Endothelial cell of umbilical vein (primary cell): ENCODE measurements around the gene S100A10.

Experiments
- EZH2 ChIP-seq: IDR thresholded peaks from 2 replicates; pipeline ENCODE4 v1.6.1; 2012; ENCODE audit warnings: borderline replicate concordance, low read depth, mild to moderate bottlenecking, moderate library complexity, low read length, inconsistent platforms; ENCODE audit not compliant: severe bottlenecking
- MYC ChIP-seq: IDR thresholded peaks from one replicate; pipeline ENCODE4 v1.6.1; 2011; ENCODE audit warnings: mild to moderate bottlenecking, low read depth, low read length
- POLR2A ChIP-seq: IDR thresholded peaks from 2 replicates; pipeline ENCODE4 v1.6.1; 2012; ENCODE audit warnings: low read depth, mild to moderate bottlenecking, control low read depth, low read length
- POLR2AphosphoS5 ChIP-seq: IDR thresholded peaks from 2 replicates; pipeline ENCODE4 v1.6.1; 2012; ENCODE audit warnings: low read depth, mild to moderate bottlenecking, control low read depth, low read length, moderate library complexity; ENCODE audit not compliant: insufficient read depth
- TF ChIP-seq, protein P1 (sequence below), 2 donors: IDR thresholded peaks; 1 replicate in 1 of 2; 2 replicates in 1 of 2; pipeline ENCODE4 v1.5.1; 2011; ENCODE audit warnings: low read length in 2 of 2, mild to moderate bottlenecking in 2 of 2, moderate library complexity in 2 of 2, control low read depth in 1 of 2, inconsistent platforms in 1 of 2, low read depth in 1 of 2; ENCODE audit not compliant: insufficient read depth in 1 of 2; ENCODE audit errors: extremely low read depth in 1 of 2

DNA sequence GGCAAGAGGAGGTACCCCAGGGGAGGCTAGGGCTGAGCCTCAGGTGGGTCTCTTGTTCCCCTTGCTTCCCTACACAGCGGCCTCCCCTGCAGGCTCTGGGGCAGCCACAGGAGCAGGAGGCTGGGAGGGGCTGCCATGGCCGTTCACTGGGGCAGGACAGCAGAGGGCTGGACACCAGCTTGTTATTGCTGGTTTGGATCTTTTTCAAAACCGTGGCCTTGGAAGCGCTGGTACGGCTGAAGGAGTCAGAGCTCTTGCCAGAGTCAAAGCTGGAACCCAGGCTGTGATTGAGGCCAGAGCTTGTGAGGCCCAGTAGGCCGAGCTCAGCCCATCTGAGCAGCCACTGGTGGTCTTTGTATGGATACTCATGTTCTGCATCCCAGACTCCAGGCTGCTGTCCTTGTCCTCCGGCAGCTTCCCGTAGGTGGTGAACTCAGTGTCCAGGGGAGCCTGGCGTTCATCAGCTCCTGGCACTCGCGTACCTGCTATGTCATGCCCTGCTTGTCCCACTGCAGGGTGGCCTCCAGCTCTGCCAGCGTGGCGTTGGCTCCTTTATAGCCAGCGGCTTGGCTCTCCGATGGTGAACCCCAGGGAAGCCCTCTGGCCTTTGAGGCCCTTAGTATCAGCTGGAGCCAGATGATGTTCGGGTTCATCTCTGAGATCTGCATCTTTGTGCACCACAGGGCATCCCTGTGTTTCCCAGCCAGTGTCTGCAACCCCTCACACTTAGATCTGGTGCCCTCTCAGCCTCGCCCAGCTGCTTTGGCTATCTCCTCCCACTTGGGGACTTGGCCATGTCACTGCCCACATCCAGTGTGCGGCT, 44.1 kb downstream of the S100A10 start:
- TF ChIP-seq EZH2 (no peak), MYC (no peak), POLR2AphosphoS5 (no peak), POLR2A (no peak)
- TF ChIP-seq, protein P1, sequence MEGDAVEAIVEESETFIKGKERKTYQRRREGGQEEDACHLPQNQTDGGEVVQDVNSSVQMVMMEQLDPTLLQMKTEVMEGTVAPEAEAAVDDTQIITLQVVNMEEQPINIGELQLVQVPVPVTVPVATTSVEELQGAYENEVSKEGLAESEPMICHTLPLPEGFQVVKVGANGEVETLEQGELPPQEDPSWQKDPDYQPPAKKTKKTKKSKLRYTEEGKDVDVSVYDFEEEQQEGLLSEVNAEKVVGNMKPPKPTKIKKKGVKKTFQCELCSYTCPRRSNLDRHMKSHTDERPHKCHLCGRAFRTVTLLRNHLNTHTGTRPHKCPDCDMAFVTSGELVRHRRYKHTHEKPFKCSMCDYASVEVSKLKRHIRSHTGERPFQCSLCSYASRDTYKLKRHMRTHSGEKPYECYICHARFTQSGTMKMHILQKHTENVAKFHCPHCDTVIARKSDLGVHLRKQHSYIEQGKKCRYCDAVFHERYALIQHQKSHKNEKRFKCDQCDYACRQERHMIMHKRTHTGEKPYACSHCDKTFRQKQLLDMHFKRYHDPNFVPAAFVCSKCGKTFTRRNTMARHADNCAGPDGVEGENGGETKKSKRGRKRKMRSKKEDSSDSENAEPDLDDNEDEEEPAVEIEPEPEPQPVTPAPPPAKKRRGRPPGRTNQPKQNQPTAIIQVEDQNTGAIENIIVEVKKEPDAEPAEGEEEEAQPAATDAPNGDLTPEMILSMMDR (IDR thresholded peaks at IDR 0.05; ENCODE audit: extremely low read depth in 1 of 2, insufficient read depth in 1 of 2, low read depth in 1 of 2, low read length in 2 of 2) = no peak
